Esophagus (tissue), 2 donors: ENCODE measurements around the gene WDR70. TPM values are rescaled to one million over a fixed set of nuclear protein-coding genes. Genes with fewer than 3 reads are reported as not detected.
"Not testable (repeated sequence)": the region's sequence is repeated elsewhere in the genome, so short reads cannot be mapped to it uniquely, and the experiment has no call there.

Experiments used
- H3K27ac ChIP-seq, 2 donors: one replicate each; pipeline ENCODE4 v1.5.1; 2013; ENCODE audit warnings: low read depth in 2 of 2, mild to moderate bottlenecking in 2 of 2, inconsistent platforms in 1 of 2, low read length in 1 of 2, moderate library complexity in 1 of 2
- H3K27me3 ChIP-seq, 2 donors: one replicate each; pipeline ENCODE4 v1.6.1; 2013; ENCODE audit warnings: low read length in 2 of 2, control low read depth in 1 of 2, mild to moderate bottlenecking in 1 of 2; ENCODE audit not compliant: insufficient read depth in 2 of 2, control insufficient read depth in 1 of 2
- H3K36me3 ChIP-seq, 2 donors: one replicate each; pipeline ENCODE4 v1.6.1; 2013; ENCODE audit warnings: low read length in 1 of 2; ENCODE audit not compliant: control insufficient read depth in 2 of 2, insufficient read depth in 2 of 2
- H3K4me1 ChIP-seq, 2 donors: one replicate each; pipeline ENCODE4 v1.6.1; 2013; ENCODE audit warnings: low read length in 1 of 2; ENCODE audit not compliant: control insufficient read depth in 2 of 2, insufficient read depth in 2 of 2
- H3K4me3 ChIP-seq, 2 donors: one replicate each; pipeline ENCODE4 v1.5.1; 2013; ENCODE audit warnings: low read length in 2 of 2, mild to moderate bottlenecking in 2 of 2, low read depth in 1 of 2, moderate library complexity in 1 of 2
- H3K9me3 ChIP-seq, 2 donors: one replicate each; pipeline ENCODE4 v1.6.1; 2013; ENCODE audit warnings: mild to moderate bottlenecking in 2 of 2, low read depth in 1 of 2, low read length in 1 of 2, moderate library complexity in 1 of 2; ENCODE audit not compliant: control insufficient read depth in 2 of 2, insufficient read depth in 1 of 2
- WGBS, 2 donors: extraction: QIAGEN DNeasy Blood & Tissue Kit; methylation state at CpG; one replicate each; pipeline ENCODE4 v1.1.7; 2013; 5-methylcytosine and 5-hydroxymethylcytosine counted together
- polyA plus RNA-seq, 2 donors: library from polyadenylated mRNA; stranded (reverse); fragments of 200-250 nt; gene quantifications; one replicate each; pipeline ENCODE4 v1.2.3, GENCODE V29; 2013
- donor health status: healthy with polysubstance abuse.
- donor health status: Bipolar disorder and iron deficiency.

WDR70 gene
- polyA plus RNA-seq, 2 donors = 13.9 to 14.3 TPM

GRCh38 chr5:37796435-37796834 is 417.3 kb downstream of the WDR70 start:
- not testable (repeated sequence) for H3K4me1 ChIP-seq, H3K27me3 ChIP-seq, H3K36me3 ChIP-seq, H3K9me3 ChIP-seq, H3K4me3 ChIP-seq, H3K27ac ChIP-seq
- 99 to 100% methylated on average over 1 of the region's 1 CpG for WGBS, 2 donors

DNA sequence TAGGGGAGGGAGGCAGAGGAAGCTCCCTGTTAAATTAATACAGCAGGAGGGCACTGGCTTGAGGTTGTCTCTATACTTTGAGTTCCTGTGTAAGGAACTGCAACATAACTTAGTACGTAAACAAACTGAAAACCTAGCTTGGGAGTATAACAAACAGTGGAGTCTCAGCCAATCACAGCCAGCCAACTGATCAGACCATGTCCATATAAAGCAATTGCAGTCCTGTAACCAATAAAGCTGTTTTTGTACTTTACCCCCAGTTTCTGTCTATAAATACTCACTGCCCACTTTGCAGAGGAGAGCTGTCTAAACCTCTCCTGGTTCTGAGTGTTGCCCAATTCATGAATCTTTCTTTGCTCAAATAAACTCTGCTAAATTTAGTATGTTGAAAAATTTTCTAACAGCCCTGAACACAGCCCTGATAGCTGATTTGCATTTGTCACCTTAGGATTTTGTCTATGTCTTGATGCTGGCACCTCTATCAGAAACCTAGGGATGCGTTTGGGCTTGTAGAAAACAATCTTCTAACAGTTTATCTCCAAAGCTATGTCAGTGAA is 420.8 kb downstream of the WDR70 start:
- Histone ChIP-seq H3K9me3 (peaks cover 2 to 4% of the 10 kb centered on the region in 2 donors), H3K27ac (no peak overlapping the region), H3K4me1 (no peaks in the 10 kb centered on the region), H3K36me3 (no peaks in the 10 kb centered on the region), H3K4me3 (no peak overlapping the region), H3K27me3 (no peaks in the 10 kb centered on the region)
- 83 to 88% methylated on average over 2 of the region's 2 CpGs for WGBS, 2 donors

DNA sequence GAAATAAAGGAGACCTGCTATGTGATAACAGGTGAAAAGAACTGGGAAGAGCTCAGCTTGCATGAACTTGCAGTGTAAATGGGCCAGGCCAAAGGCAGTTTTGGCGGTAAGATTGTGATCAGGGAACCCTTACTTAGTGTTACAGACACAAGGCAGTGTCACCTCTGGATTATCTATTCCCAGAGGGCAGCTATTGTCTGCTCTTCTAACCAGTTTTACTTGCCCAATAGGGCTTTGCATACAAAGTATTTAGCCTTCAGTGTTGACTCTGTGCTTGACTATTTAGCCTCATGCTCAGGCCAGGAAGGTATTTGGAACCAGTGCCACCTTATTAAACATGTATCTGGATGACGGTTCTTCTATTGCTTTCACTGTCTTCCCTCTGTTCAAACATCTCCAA is 422.4 kb downstream of the WDR70 start:
- no peaks in the 10 kb centered on the region for H3K27me3 ChIP-seq
- no peaks in the 10 kb centered on the region for H3K36me3 ChIP-seq
- H3K9me3 ChIP-seq = no peaks in the 10 kb centered on the region
- no peak overlapping the region for H3K4me3 ChIP-seq
- H3K4me1 ChIP-seq = no peaks in the 10 kb centered on the region
- no peak overlapping the region for H3K27ac ChIP-seq
- whole genome bisulfite sequencing, 2 donors = 46 to 55% methylated on average over 2 of the region's 2 CpGs

Other genes starting within 250 kb of the WDR70 start
- gene CPLANE1, start 129.9 kb upstream of the WDR70 start, polyA plus RNA-seq = 1 to 10 TPM; 1.5 to 1.8 TPM
- 1 to 10 TPM; 2.6 to 5.1 TPM for gene NUP155, start 8.2 kb upstream of the WDR70 start, polyA plus RNA-seq